HepG2 (cell line): ENCODE data around the gene HTR1D. TPM values are rescaled to one million over a fixed set of nuclear protein-coding genes. Genes with fewer than 3 reads are reported as not detected.

Experiments used
- ATAC-seq: fragments of 200-7000 bp; cut with Tn5 transposase; 3 replicates; pipeline ENCODE4 v1.9.1; 2020; ENCODE audit warnings: mild to moderate bottlenecking, moderate library complexity
- BruUV-seq: library from RNA; stranded (reverse); fragments of 400-500 nt; replicated peaks from 2 replicates; lab custom pipeline; 2021; lab: Mats Ljungman, UMichigan
- CTCF ChIA-PET: fragments of 300-600 bp; formaldehyde crosslinking; extraction: SDS; loops from one replicate; lab custom pipeline; 2021; ENCODE audit warnings: low total read pairs, inconsistent platforms, low intra/inter-chr PET ratio; lab: Yijun Ruan, JAX
- POLR2A ChIA-PET: fragments of 350-600 bp; sonication (Branson Sonifier 250); formaldehyde crosslinking; loops from one replicate; lab custom pipeline; 2020; ENCODE audit warnings: antibody characterized with exemption, inconsistent platforms; lab: Yijun Ruan, JAX
- DNase-seq: peaks from one replicate; pipeline ENCODE4 v3.0.0-alpha.2; 2015; ENCODE audit warnings: low spot score
- FAIRE-seq: peaks from 3 replicates; lab custom pipeline; 2011; peaks lifted over from hg19 to GRCh38; lab: Jason Lieb, UNC
- H2AFZ ChIP-seq: one replicate; pipeline ENCODE4 v1.6.1; 2011; ENCODE audit warnings: low read length, inconsistent platforms
- H3K27ac ChIP-seq: fragments of 300-600 bp; 3 replicates; pipeline ENCODE4 v1.8.0; 2011; ENCODE audit warnings: mixed run types, mild to moderate bottlenecking, mixed read lengths, low read length, inconsistent platforms; ENCODE audit not compliant: insufficient read depth; ENCODE audit errors: extremely low read length
- H3K27me3 ChIP-seq, 2 experiments: fragments of 200-600 bp in 1 of 2; 2 replicates in 1 of 2; 3 replicates in 1 of 2; pipeline versions ENCODE4 v1.6.0 to v1.8.0; 2011; ENCODE audit warnings: low read length in 2 of 2, mild to moderate bottlenecking in 2 of 2, moderate library complexity in 2 of 2, inconsistent platforms in 1 of 2; ENCODE audit not compliant: insufficient read depth in 2 of 2, control insufficient read depth in 1 of 2
- H3K36me3 ChIP-seq, 2 experiments: fragments of 200-600 bp in 1 of 2; replicated peaks in 1 of 2; 2 replicates in 1 of 2; 3 replicates in 1 of 2; pipeline versions ENCODE4 v1.5.1 to v1.8.0; 2011; ENCODE audit warnings: low read length in 2 of 2, inconsistent platforms in 1 of 2; ENCODE audit not compliant: insufficient read depth in 2 of 2, control insufficient read depth in 1 of 2
- H3K4me1 ChIP-seq: 2 replicates; pipeline ENCODE4 v1.5.1; 2012; ENCODE audit warnings: low read length, inconsistent platforms; ENCODE audit not compliant: insufficient read depth
- H3K4me2 ChIP-seq: 2 replicates; pipeline ENCODE4 v1.6.0; 2011; ENCODE audit warnings: low read depth, low read length, inconsistent platforms
- H3K4me3 ChIP-seq, 3 experiments: fragments of 200-600 bp in 1 of 3; sonication (generic), shearing (Covaris generic) in 1 of 3; replicated peaks in 1 of 3; 2 replicates each; pipeline ENCODE4 v1.5.1; 2011 to 2016; ENCODE audit warnings: low read length in 3 of 3, inconsistent platforms in 2 of 3, low read depth in 2 of 3, mild to moderate bottlenecking in 2 of 3, control low read depth in 1 of 3, mixed read lengths in 1 of 3; ENCODE audit not compliant: insufficient read depth in 1 of 3
- H3K79me2 ChIP-seq: one replicate; pipeline ENCODE4 v1.6.1; 2011; ENCODE audit warnings: low read length, inconsistent platforms; ENCODE audit not compliant: insufficient read depth
- H3K9ac ChIP-seq: 2 replicates; pipeline ENCODE4 v1.6.0; 2011; ENCODE audit warnings: mild to moderate bottlenecking, low read depth, low read length, inconsistent platforms; ENCODE audit not compliant: insufficient read depth
- H3K9me3 ChIP-seq: 2 replicates; pipeline ENCODE4 v1.5.1; 2012; ENCODE audit warnings: mild to moderate bottlenecking, low read length
- H4K20me1 ChIP-seq: 2 replicates; pipeline ENCODE4 v1.6.0; 2011; ENCODE audit warnings: inconsistent platforms, mild to moderate bottlenecking, low read length, moderate library complexity; ENCODE audit not compliant: insufficient read depth
- AHR ChIP-seq: IDR thresholded peaks from 2 replicates; pipeline ENCODE4 v1.6.1; 2018; ENCODE audit warnings: missing genetic modification reagents, missing compliant biosample characterization
- ARNT ChIP-seq: fragments of 450-650 bp; IDR thresholded peaks from 2 replicates; pipeline ENCODE4 v1.6.1; 2017
- DNMT1 ChIP-seq: sonication (generic); formaldehyde crosslinking; IDR thresholded peaks from 2 replicates; pipeline ENCODE4 v1.5.1; 2020; ENCODE audit warnings: mild to moderate bottlenecking, missing genetic modification reagents
- EED ChIP-seq: sonication (generic); formaldehyde crosslinking; IDR thresholded peaks from 2 replicates; pipeline ENCODE4 v1.5.0; 2020; ENCODE audit warnings: mild to moderate bottlenecking, missing genetic modification reagents
- EHMT2 ChIP-seq: fragments of 200-600 bp; sonication (generic); IDR thresholded peaks from 2 replicates; pipeline ENCODE4 v1.7.0; 2017; ENCODE audit warnings: antibody characterized with exemption, low read depth, low read length, borderline replicate concordance
- SRSF1 ChIP-seq: fragments of 200-400 bp; formaldehyde crosslinking; optimal IDR thresholded peaks from 2 replicates; pipeline ENCODE3; 2017; ENCODE audit warnings: mild to moderate bottlenecking, low read depth, low read length, moderate library complexity
- ZNF24 ChIP-seq: fragments of 450-650 bp; IDR thresholded peaks from 2 replicates; pipeline ENCODE4 v1.6.1; 2017; ENCODE audit warnings: antibody characterized with exemption, mild to moderate bottlenecking
- WGBS: methylation state at CpG from one replicate; pipeline ENCODE4 v1.1.6; 2017; ENCODE audit warnings: low lambda C conversion rate; 5-methylcytosine and 5-hydroxymethylcytosine counted together
- in situ Hi-C: cut with HindIII; loops from 2 replicates; pipeline ENCODE4 v1.10.0; 2017; ENCODE audit warnings: low pct_unique_long_range_greater_than_20kb; ENCODE audit not compliant: extremely low pct_ligation_motif_present
- intact Hi-C: fragments of 100-400 bp; cut with micrococcal nuclease; formaldehyde crosslinking; loops from one replicate; pipeline ENCODE4 v1.10.0; 2022; ENCODE audit not compliant: unreplicated experiment
- polyA plus RNA-seq, 8 experiments: library from polyadenylated mRNA; depleted of rRNA in 3 of 8; stranded (reverse) in 7 of 8; unstranded in 1 of 8; fragments of >200 nt; fragmentation: Illumina TruSeq in 4 of 8; extraction: Trizol in 4 of 8; gene quantifications; 2 replicates each; pipeline versions ENCODE4 v1.2.1 to v1.2.3, GENCODE V29; 2011 to 2016; ENCODE audit warnings: low read depth in 4 of 8, missing spikeins in 1 of 8, mixed read lengths in 1 of 8; ENCODE audit not compliant: insufficient read depth in 1 of 8
- total RNA-seq, 5 experiments: library from RNA; depleted of rRNA; stranded (reverse); fragments of >200 nt; fragmentation: Illumina TruSeq; extraction: Trizol; gene quantifications; 2 replicates each; pipeline ENCODE4 v1.2.3, GENCODE V29; 2016; ENCODE audit warnings: low read depth in 1 of 5
- TF ChIP-seq, protein P1 (sequence below): sonication (generic); formaldehyde crosslinking; IDR thresholded peaks from 2 replicates; pipeline ENCODE4 v1.8.0; 2022; ENCODE audit warnings: mild to moderate bottlenecking, missing genetic modification reagents, moderate library complexity
- TF ChIP-seq, protein P2 (sequence below), 2 experiments: sonication (generic) in 1 of 2; formaldehyde crosslinking in 1 of 2; IDR thresholded peaks; 2 replicates each; pipeline versions ENCODE4 v1.6.1 to v1.9.0; 2014 to 2022; ENCODE audit warnings: antibody characterized with exemption in 1 of 2, borderline replicate concordance in 1 of 2, inconsistent platforms in 1 of 2, low read depth in 1 of 2, missing genetic modification reagents in 1 of 2

The HTR1D gene
- total and polyA plus RNA-seq, 2 of the 13 experiments (the other 11 are each of a cell fraction or from before 2014, with no cell fraction given): 0.04 to 0.07 TPM

DNA sequence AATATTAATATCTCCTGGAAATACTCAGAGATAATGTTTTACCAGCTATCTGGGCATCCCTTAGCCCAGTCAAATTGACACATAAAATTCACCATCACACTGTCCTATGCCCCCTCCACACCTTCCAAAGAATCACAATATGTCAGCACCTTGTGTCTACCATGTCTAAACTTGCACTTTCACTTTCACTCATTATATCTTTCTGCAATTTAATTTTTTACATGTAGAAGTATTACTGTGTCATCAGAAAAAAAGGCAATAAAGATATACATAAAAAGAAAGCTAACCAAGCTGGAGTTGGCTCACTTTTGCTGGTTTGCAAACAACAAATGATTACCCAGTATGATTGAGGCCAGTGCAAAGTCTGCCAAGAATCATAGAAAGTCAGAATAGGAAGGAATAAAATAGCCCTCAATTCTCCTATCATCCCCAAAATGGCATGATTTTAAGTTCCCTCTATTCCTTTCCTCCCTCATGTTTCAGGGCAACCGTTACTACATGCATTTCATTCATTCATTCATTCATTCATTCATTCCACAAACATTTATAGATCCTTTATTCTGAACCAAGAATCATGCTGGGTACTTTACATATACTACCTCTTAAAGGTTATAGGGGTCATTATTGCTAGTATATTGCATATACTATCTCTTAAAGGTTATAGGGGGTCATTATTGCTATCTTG, 42.7 kb downstream of the HTR1D start:
- Histone ChIP-seq H3K36me3 (no peaks in the 10 kb centered on the region), H4K20me1 (no peaks in the 10 kb centered on the region), H3K27me3 (peaks cover 0 to 8% of the 10 kb centered on the region in 2 experiments; a peak in 2 of 5 replicates), H3K9me3 (no peaks in the 10 kb centered on the region), H3K4me1 (peaks cover 60% of the 10 kb centered on the region), H3K79me2 (no peaks in the 10 kb centered on the region), H3K4me3 (no peak overlapping the region), H2AFZ (no peak overlapping the region), H3K9ac (no peak overlapping the region), H3K27ac (no peak overlapping the region), H3K4me2 (no peak overlapping the region; the same call in 1 of the 2 replicates)
- in situ Hi-C loops (no loop called here), intact Hi-C loops (no loop called here)
- ATAC-seq (no peak), DNase-seq (no peak), FAIRE-seq (no peak)
- TF ChIP-seq ZNF24 (peak; percentile 81), ARNT (no peak), SRSF1 (no peak)
- 0% methylated on average over 1 of the region's 1 CpG for WGBS
- ChIA-PET POLR2A (no interaction called here), CTCF (no interaction called here)
- no TSS peak for BruUV-seq

GRCh38 chr1:23171181-23171755, 46.0 kb downstream of the HTR1D start:
- Histone ChIP-seq H3K4me2 (no peak overlapping the region), H3K27ac (no peak overlapping the region), H3K79me2 (peaks cover 14% of the 10 kb centered on the region), H3K9me3 (no peaks in the 10 kb centered on the region), H4K20me1 (peaks cover 7% of the 10 kb centered on the region; the same call in 1 of the 2 replicates), H3K9ac (no peak overlapping the region), H2AFZ (no peak overlapping the region), H3K4me3 (no peak overlapping the region), H3K4me1 (peaks cover 50% of the 10 kb centered on the region), H3K36me3 (no peaks in the 10 kb centered on the region), H3K27me3 (peaks cover 0 to 4% of the 10 kb centered on the region in 2 experiments; a peak in 1 of 5 replicates)
- POLR2A ChIA-PET: no interaction called here
- BruUV-seq: no TSS peak
- DNase-seq (no peak), FAIRE-seq (no peak), ATAC-seq (no peak)
- intact Hi-C loops (no loop called here), in situ Hi-C loops (no loop called here)
- CTCF ChIA-PET: no interaction called here
- 59% methylated on average over 4 of the region's 4 CpGs for WGBS
- TF ChIP-seq EED (CRISPR knock-in tag) (no peak), DNMT1 (CRISPR knock-in tag) (no peak), EHMT2 (no peak), AHR (CRISPR knock-in tag) (no peak)
- TF ChIP-seq, protein P1, sequence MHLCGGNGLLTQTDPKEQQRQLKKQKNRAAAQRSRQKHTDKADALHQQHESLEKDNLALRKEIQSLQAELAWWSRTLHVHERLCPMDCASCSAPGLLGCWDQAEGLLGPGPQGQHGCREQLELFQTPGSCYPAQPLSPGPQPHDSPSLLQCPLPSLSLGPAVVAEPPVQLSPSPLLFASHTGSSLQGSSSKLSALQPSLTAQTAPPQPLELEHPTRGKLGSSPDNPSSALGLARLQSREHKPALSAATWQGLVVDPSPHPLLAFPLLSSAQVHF (CRISPR knock-in tag): no peak
- TF ChIP-seq, protein P2, sequence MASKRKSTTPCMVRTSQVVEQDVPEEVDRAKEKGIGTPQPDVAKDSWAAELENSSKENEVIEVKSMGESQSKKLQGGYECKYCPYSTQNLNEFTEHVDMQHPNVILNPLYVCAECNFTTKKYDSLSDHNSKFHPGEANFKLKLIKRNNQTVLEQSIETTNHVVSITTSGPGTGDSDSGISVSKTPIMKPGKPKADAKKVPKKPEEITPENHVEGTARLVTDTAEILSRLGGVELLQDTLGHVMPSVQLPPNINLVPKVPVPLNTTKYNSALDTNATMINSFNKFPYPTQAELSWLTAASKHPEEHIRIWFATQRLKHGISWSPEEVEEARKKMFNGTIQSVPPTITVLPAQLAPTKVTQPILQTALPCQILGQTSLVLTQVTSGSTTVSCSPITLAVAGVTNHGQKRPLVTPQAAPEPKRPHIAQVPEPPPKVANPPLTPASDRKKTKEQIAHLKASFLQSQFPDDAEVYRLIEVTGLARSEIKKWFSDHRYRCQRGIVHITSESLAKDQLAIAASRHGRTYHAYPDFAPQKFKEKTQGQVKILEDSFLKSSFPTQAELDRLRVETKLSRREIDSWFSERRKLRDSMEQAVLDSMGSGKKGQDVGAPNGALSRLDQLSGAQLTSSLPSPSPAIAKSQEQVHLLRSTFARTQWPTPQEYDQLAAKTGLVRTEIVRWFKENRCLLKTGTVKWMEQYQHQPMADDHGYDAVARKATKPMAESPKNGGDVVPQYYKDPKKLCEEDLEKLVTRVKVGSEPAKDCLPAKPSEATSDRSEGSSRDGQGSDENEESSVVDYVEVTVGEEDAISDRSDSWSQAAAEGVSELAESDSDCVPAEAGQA (IDR thresholded peaks at IDR 0.05; ENCODE audit: low read depth): no peak
- TF ChIP-seq, protein P2 (CRISPR knock-in tag; IDR thresholded peaks at IDR 0.05; ENCODE audit: borderline replicate concordance): no peak
